Cardiac muscle cell (in vitro differentiated cells and primary cell): ENCODE data around the gene KCNG4. TPM values are rescaled to one million over a fixed set of nuclear protein-coding genes. Genes with fewer than 3 reads are reported as not detected.

ENCODE experiments used
- DNase-seq, 2 donors: peaks; one replicate each; pipeline versions ENCODE4 v3.0.0 to v3.0.0-alpha.2; 2010 to 2017; ENCODE audit warnings: low read depth in 1 of 2, low spot score in 1 of 2
- H3K27ac ChIP-seq: fragments of 200-600 bp; sonication (generic); 2 replicates; pipeline ENCODE4 v1.5.1; 2016
- H3K27me3 ChIP-seq: fragments of 200-600 bp; sonication (generic); 2 replicates; pipeline ENCODE4 v1.6.0; 2016; ENCODE audit warnings: control low read depth
- H3K36me3 ChIP-seq: fragments of 200-600 bp; sonication (generic); 2 replicates; pipeline ENCODE4 v1.5.1; 2016; ENCODE audit warnings: control low read depth
- H3K4me1 ChIP-seq: fragments of 200-600 bp; sonication (generic); 2 replicates; pipeline ENCODE4 v1.8.1; 2017; ENCODE audit warnings: low read depth, mild to moderate bottlenecking, mixed run types
- H3K4me3 ChIP-seq: fragments of 200-600 bp; sonication (generic); 2 replicates; pipeline ENCODE4 v1.5.1; 2016; ENCODE audit warnings: mild to moderate bottlenecking
- H3K9me3 ChIP-seq: fragments of 200-600 bp; sonication (generic); 2 replicates; pipeline ENCODE4 v1.5.1; 2017; ENCODE audit warnings: low read depth, mild to moderate bottlenecking, control low read depth
- CTCF ChIP-seq: IDR thresholded peaks from 2 replicates; pipeline ENCODE4 v1.5.1; 2012; ENCODE audit warnings: low read depth, mild to moderate bottlenecking, low read length
- polyA plus RNA-seq: library from polyadenylated mRNA; unstranded; fragments of >200 nt; fragmentation: Nextera tagmentation; extraction: Ambion mirVana; gene quantifications from 2 replicates; pipeline ENCODE4 v1.2.1, GENCODE V29; 2016
- total RNA-seq: library from RNA; depleted of rRNA; stranded (reverse); fragments of >200 nt; gene quantifications from 2 replicates; pipeline ENCODE4 v1.2.3, GENCODE V29; 2016

Gene KCNG4
- total and polyA plus RNA-seq, 2 experiments from 2014 or later: not detected

GRCh38 chr16:84262031-84262430 is 22.2 kb upstream of the KCNG4 start:
- Histone ChIP-seq H3K27ac (no peak overlapping the region), H3K36me3 (no peaks in the 10 kb centered on the region), H3K4me3 (no peak overlapping the region), H3K9me3 (no peaks in the 10 kb centered on the region), H3K27me3 (peaks cover 4% of the 10 kb centered on the region), H3K4me1 (no peaks in the 10 kb centered on the region)
- DNase-seq: no peak
- TF ChIP-seq CTCF: no peak

GRCh38 chr16:84260766-84261554 is 21.1 kb upstream of the KCNG4 start:
- H3K9me3 ChIP-seq: no peaks in the 10 kb centered on the region
- no peak overlapping the region for H3K27ac ChIP-seq
- peaks cover 7% of the 10 kb centered on the region for H3K27me3 ChIP-seq
- no peak overlapping the region for H3K4me3 ChIP-seq
- H3K36me3 ChIP-seq: no peaks in the 10 kb centered on the region
- H3K4me1 ChIP-seq: no peaks in the 10 kb centered on the region
- no peak for DNase-seq
- no peak for TF ChIP-seq CTCF

- no peak for TF ChIP-seq CTCF
- no peaks in the 10 kb centered on the region for H3K9me3 ChIP-seq
- DNase-seq: no peak
- H3K27me3 ChIP-seq: peaks cover 7% of the 10 kb centered on the region
- H3K4me3 ChIP-seq: no peak overlapping the region
- no peak overlapping the region for H3K27ac ChIP-seq
- H3K36me3 ChIP-seq: no peaks in the 10 kb centered on the region
- no peaks in the 10 kb centered on the region for H3K4me1 ChIP-seq
These were observed 19.9 kb upstream of the KCNG4 start for GRCh38 chr16:84259691-84260090.

GRCh38 chr16:84258266-84258665 is 18.5 kb upstream of the KCNG4 start:
- Histone ChIP-seq H3K9me3 (no peaks in the 10 kb centered on the region), H3K4me1 (no peaks in the 10 kb centered on the region), H3K27ac (no peak overlapping the region), H3K4me3 (no peak overlapping the region), H3K27me3 (peaks cover 7% of the 10 kb centered on the region), H3K36me3 (no peaks in the 10 kb centered on the region)
- no peak for DNase-seq
- TF ChIP-seq CTCF: no peak

GRCh38 chr16:84255050-84255810 is 15.4 kb upstream of the KCNG4 start:
- no peak for TF ChIP-seq CTCF
- no peak overlapping the region for H3K27ac ChIP-seq

More at GRCh38 chr16:84255050-84255810, 15.4 kb upstream of the KCNG4 start:
- H3K4me3 ChIP-seq: no peak overlapping the region
- no peaks in the 10 kb centered on the region for H3K9me3 ChIP-seq
- H3K4me1 ChIP-seq: no peaks in the 10 kb centered on the region
- no peak for DNase-seq
- H3K27me3 ChIP-seq: peaks cover 3% of the 10 kb centered on the region
- no peaks in the 10 kb centered on the region for H3K36me3 ChIP-seq
